Gastroesophageal sphincter (tissue), 4 donors: Measurements from ENCODE around the gene HSBP1. TPM values are rescaled to one million over a fixed set of nuclear protein-coding genes. Genes with fewer than 3 reads are reported as not detected.

Experiments used
- ATAC-seq: fragments of 150-250 bp; one replicate; pipeline ENCODE4 v1.9.1; 2016; ENCODE audit warnings: mild to moderate bottlenecking, moderate library complexity
- H3K27ac ChIP-seq, 4 donors: fragments of 200-600 bp; sonication (generic) in 3 of 4; 1 replicate in 3 of 4; 2 replicates in 1 of 4; pipeline ENCODE4 v1.5.1; 2016 to 2019
- H3K27me3 ChIP-seq: fragments of 200-600 bp; sonication (generic); one replicate; pipeline ENCODE4 v1.5.1; 2019
- H3K36me3 ChIP-seq, 2 donors: fragments of 200-600 bp; sonication (generic); one replicate each; pipeline ENCODE4 v1.5.1; 2019; ENCODE audit warnings: control low read depth in 1 of 2
- H3K4me1 ChIP-seq, 3 donors: fragments of 200-600 bp; sonication (generic); 1 replicate in 2 of 3; 2 replicates in 1 of 3; pipeline ENCODE4 v1.5.1; 2016 to 2019; ENCODE audit warnings: control low read depth in 2 of 3
- H3K4me3 ChIP-seq, 2 donors: fragments of 200-600 bp; sonication (generic); one replicate each; pipeline ENCODE4 v1.5.1; 2019; ENCODE audit warnings: mild to moderate bottlenecking in 1 of 2, moderate library complexity in 1 of 2
- H3K9me3 ChIP-seq, 3 donors: fragments of 200-600 bp; sonication (generic); one replicate each; pipeline ENCODE4 v1.5.1; 2017 to 2019; ENCODE audit warnings: control low read depth in 2 of 3
- EP300 ChIP-seq: sonication (generic); formaldehyde crosslinking; IDR thresholded peaks from one replicate; pipeline ENCODE4 v1.6.1; 2017; ENCODE audit warnings: antibody characterized with exemption, mild to moderate bottlenecking
- POLR2A ChIP-seq, 2 donors: fragments of 450-650 bp; IDR thresholded peaks; one replicate each; pipeline ENCODE4 v1.6.1; 2017; ENCODE audit warnings: antibody characterized with exemption in 2 of 2, mild to moderate bottlenecking in 2 of 2, moderate library complexity in 1 of 2
- POLR2AphosphoS5 ChIP-seq: sonication (generic); formaldehyde crosslinking; IDR thresholded peaks from one replicate; pipeline ENCODE4 v1.6.1; 2017; ENCODE audit warnings: antibody characterized with exemption
- WGBS, 2 donors: methylation state at CpG; one replicate each; pipeline ENCODE4 v1.1.5; 2018; ENCODE audit warnings: low coverage in 1 of 2; 5-methylcytosine and 5-hydroxymethylcytosine counted together
- total RNA-seq, 4 donors: library from RNA; depleted of rRNA; stranded (reverse); fragments of >200 nt; gene quantifications; one replicate each; pipeline ENCODE4 v1.1.0, GENCODE V29; 2016
- TF ChIP-seq, protein P1 (sequence below), 4 experiments: fragments of 200-600 bp in 2 of 4; fragments of 450-650 bp in 2 of 4; sonication (generic) in 1 of 4; IDR thresholded peaks; one replicate each; pipeline ENCODE4 v1.5.1; 2017 to 2019; ENCODE audit warnings: antibody characterized with exemption in 4 of 4, mild to moderate bottlenecking in 2 of 4, moderate library complexity in 2 of 4

The HSBP1 gene
- total RNA-seq, 4 donors from 2014 or later, result 9.8 to 66.0 (median 19.3) TPM

DNA sequence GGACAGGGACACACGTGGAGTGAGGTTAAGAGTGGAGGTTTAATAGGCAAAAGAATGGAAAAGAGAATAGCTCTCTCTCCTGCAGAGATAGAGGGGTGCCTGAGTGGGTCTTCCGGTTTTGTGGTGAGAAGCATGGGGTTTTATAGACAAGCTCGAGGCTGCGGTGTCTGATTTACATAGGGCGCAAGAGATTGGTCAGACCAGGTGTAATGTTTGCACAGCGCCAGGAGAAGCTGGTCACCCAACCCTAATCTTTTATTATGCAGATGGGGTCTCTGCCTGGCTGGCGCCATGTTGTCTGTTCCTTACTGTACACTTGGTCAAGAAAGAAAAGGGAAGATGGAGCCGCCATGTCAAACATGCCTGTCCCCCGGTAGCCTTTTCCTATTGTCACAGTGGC, 46.6 kb downstream of the HSBP1 start:
- no peaks in the 10 kb centered on the region for H3K36me3 ChIP-seq
- WGBS, 2 donors, result 77 to 88% methylated on average over 7 to 9 of the region's 9 CpGs
- H3K4me1 ChIP-seq, result no peaks in the 10 kb centered on the region
- no peaks in the 10 kb centered on the region for H3K27me3 ChIP-seq
- H3K4me3 ChIP-seq, result no peak overlapping the region
- no peaks in the 10 kb centered on the region for H3K9me3 ChIP-seq
- H3K27ac ChIP-seq, result no peak overlapping the region
- TF ChIP-seq EP300 (no peak), POLR2A (IDR thresholded peaks at IDR 0.05) (no peak), POLR2AphosphoS5 (no peak)
- TF ChIP-seq, protein P1, sequence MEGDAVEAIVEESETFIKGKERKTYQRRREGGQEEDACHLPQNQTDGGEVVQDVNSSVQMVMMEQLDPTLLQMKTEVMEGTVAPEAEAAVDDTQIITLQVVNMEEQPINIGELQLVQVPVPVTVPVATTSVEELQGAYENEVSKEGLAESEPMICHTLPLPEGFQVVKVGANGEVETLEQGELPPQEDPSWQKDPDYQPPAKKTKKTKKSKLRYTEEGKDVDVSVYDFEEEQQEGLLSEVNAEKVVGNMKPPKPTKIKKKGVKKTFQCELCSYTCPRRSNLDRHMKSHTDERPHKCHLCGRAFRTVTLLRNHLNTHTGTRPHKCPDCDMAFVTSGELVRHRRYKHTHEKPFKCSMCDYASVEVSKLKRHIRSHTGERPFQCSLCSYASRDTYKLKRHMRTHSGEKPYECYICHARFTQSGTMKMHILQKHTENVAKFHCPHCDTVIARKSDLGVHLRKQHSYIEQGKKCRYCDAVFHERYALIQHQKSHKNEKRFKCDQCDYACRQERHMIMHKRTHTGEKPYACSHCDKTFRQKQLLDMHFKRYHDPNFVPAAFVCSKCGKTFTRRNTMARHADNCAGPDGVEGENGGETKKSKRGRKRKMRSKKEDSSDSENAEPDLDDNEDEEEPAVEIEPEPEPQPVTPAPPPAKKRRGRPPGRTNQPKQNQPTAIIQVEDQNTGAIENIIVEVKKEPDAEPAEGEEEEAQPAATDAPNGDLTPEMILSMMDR (IDR thresholded peaks at IDR 0.05), result no peak
- ATAC-seq, result no peak

DNA sequence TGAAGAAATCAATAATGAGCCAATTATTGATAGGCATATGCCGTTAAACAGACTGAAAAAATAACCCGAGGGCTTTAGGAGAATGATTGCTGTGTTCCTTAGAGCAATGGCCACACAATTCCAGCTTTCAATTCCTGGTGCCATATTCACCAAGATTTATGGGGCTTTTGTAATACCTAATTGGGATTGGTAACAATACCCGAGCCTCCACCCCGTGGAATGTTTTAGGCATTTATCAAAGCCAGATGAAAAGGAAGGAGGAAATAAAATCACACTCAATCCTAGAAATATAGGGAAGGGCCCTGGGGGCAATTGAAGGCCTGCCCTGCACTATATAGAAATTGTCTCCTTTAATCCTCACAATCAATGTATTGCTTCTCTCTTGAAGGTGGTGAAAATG, 49.0 kb downstream of the HSBP1 start:
- TF ChIP-seq, protein P1 (IDR thresholded peaks at IDR 0.05), result no peak
- TF ChIP-seq POLR2A (IDR thresholded peaks at IDR 0.05) (no peak), EP300 (no peak), POLR2AphosphoS5 (no peak)
- no peaks in the 10 kb centered on the region for H3K27me3 ChIP-seq
- WGBS, 2 donors, result 81 to 83% methylated on average over 2 to 4 of the region's 4 CpGs
- ATAC-seq, result no peak
- no peaks in the 10 kb centered on the region for H3K9me3 ChIP-seq
- H3K27ac ChIP-seq, result no peak overlapping the region
- no peaks in the 10 kb centered on the region for H3K4me1 ChIP-seq
- H3K4me3 ChIP-seq, result no peak overlapping the region
- no peaks in the 10 kb centered on the region for H3K36me3 ChIP-seq

DNA sequence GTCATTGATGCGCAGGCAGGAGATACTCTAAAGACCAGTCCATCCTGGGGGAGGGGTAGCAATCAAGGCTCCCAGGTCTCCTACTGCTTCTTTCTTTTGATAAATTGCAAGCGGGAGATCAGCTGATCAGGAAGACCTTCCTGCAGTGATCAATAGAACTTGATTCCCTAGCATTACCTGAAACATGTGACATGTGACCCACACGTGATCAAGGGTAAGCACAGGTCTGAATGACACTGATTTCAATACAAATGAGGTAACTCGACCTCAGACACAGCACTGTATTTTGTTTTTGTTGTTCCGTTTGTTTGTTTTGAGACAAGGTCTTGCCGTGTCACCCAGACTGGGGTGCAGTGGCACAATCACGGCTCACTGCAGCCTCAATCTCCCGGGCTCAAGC, 51.5 kb downstream of the HSBP1 start:
- TF ChIP-seq POLR2A (IDR thresholded peaks at IDR 0.05) (no peak), EP300 (no peak), POLR2AphosphoS5 (no peak)
- TF ChIP-seq, protein P1 (IDR thresholded peaks at IDR 0.05), result no peak
- no peaks in the 10 kb centered on the region for H3K27me3 ChIP-seq
- H3K27ac ChIP-seq, result no peak overlapping the region
- H3K4me3 ChIP-seq, result no peak overlapping the region
- 66% methylated on average over 5 to 7 of the region's 8 CpGs for WGBS, 2 donors
- no peaks in the 10 kb centered on the region for H3K9me3 ChIP-seq
- no peak for ATAC-seq
- H3K36me3 ChIP-seq, result no peaks in the 10 kb centered on the region
- no peaks in the 10 kb centered on the region for H3K4me1 ChIP-seq

DNA sequence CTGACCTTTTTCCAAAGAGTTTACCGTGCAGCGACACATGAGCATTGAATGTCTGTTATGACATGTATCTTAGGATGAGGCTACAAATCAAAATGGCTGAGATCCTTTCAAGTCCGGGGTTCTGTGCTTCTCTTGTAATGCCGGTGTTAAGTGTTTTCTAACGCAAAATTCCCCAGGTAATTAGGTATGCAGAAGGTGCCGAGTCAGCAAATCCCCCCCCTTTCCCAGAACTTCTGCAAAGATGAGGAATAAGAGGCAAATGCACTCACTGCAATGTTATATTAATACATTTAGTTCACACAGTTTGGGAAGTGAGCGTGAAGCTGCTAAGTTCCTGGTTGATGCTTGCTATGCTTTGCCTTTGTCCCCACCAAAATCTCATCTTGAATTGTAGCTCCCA, 54.9 kb downstream of the HSBP1 start:
- ATAC-seq, result no peak
- Histone ChIP-seq H3K9me3 (no peaks in the 10 kb centered on the region), H3K4me3 (no peak overlapping the region), H3K27ac (no peak overlapping the region), H3K27me3 (no peaks in the 10 kb centered on the region), H3K4me1 (no peaks in the 10 kb centered on the region), H3K36me3 (no peaks in the 10 kb centered on the region)
- 40 to 52% methylated on average over 6 to 7 of the region's 7 CpGs for WGBS, 2 donors
- TF ChIP-seq, protein P1 (IDR thresholded peaks at IDR 0.05), result no peak
- no peak for TF ChIP-seq POLR2AphosphoS5
- TF ChIP-seq POLR2A (IDR thresholded peaks at IDR 0.05), result no peak
- no peak for TF ChIP-seq EP300

DNA sequence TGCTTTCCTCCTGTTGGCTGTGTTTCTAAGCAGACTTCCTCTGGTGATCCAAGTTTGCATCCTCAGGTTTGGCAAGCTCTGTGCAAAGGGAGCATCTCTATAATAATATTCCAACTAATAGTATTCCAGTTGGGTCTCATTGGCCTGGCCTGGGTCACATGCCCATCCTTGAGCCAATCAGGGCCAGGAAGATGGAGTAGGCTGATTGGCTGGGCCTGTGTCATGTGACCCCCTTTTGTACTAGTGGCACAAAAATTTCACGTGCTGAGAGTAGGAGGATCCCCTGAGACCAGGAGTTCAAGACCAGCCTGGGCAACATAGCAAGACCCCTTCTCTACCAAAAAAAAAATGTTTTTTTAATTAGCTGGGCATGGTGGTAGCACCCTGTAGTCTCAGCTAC, 55.9 kb downstream of the HSBP1 start:
- H3K4me3 ChIP-seq, result no peak overlapping the region
- H3K36me3 ChIP-seq, result no peaks in the 10 kb centered on the region
- no peak for ATAC-seq
- H3K27me3 ChIP-seq, result no peaks in the 10 kb centered on the region
- TF ChIP-seq POLR2AphosphoS5 (no peak), POLR2A (IDR thresholded peaks at IDR 0.05) (no peak), EP300 (no peak)
- TF ChIP-seq, protein P1 (IDR thresholded peaks at IDR 0.05), result no peak
- H3K27ac ChIP-seq, result no peak overlapping the region
- H3K9me3 ChIP-seq, result no peaks in the 10 kb centered on the region
- no peaks in the 10 kb centered on the region for H3K4me1 ChIP-seq
- WGBS, 2 donors, result 83 to 100% methylated on average over 1 of the region's 1 CpG

Other genes with a start within 250 kb of the HSBP1 start
- gene MLYCD, start 91.1 kb downstream of the HSBP1 start, total RNA-seq, result 10 to 100 TPM in 3 of 4 donors, 1 to 10 TPM in 1; 9.9 to 17.6 (median 12.2) TPM
- 10 to 100 TPM in 2 of 4 donors, 1 to 10 TPM in 2; 7.9 to 12.5 (median 9.4) TPM for gene OSGIN1, start 145.3 kb downstream of the HSBP1 start, total RNA-seq
- 1 to 10 TPM in 1 of 4 donors, not detected in 3; 1.1 TPM for gene NECAB2, start 160.3 kb downstream of the HSBP1 start, total RNA-seq
- gene SLC38A8, start 234.8 kb downstream of the HSBP1 start, total RNA-seq, result not detected